ENCODE measurements around the gene FAM209A. TPM values are rescaled to one million over a fixed set of nuclear protein-coding genes. Genes with fewer than 3 reads are reported as not detected.

FAM209A gene
- total RNA-seq, 1 experiment from 2014 or later: 0.28 TPM

DNA sequence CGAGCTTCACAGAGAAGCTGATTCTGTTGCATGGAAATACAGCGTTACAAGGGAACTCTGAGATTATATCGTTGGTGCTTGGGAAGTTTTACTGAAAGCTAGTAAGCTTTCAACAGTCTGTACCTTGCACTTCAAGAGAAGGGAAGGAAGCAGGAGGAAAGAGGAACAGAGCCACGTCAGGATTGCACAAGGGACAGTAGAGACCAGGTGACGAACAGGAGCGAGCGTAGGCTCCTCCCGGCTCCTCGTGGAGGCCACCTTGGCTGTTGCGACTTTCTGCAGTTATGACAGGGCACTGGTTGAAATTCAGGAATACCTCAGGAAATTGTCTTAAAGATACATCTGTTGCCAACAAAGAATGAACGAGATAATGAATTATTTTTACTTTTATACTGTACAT is 37.3 kb upstream of the FAM209A start (continued):
- TF ChIP-seq, protein P1, sequence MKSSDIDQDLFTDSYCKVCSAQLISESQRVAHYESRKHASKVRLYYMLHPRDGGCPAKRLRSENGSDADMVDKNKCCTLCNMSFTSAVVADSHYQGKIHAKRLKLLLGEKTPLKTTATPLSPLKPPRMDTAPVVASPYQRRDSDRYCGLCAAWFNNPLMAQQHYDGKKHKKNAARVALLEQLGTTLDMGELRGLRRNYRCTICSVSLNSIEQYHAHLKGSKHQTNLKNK (CRISPR knock-in tag; IDR thresholded peaks at IDR 0.05): no peak
- TF ChIP-seq, protein P2, sequence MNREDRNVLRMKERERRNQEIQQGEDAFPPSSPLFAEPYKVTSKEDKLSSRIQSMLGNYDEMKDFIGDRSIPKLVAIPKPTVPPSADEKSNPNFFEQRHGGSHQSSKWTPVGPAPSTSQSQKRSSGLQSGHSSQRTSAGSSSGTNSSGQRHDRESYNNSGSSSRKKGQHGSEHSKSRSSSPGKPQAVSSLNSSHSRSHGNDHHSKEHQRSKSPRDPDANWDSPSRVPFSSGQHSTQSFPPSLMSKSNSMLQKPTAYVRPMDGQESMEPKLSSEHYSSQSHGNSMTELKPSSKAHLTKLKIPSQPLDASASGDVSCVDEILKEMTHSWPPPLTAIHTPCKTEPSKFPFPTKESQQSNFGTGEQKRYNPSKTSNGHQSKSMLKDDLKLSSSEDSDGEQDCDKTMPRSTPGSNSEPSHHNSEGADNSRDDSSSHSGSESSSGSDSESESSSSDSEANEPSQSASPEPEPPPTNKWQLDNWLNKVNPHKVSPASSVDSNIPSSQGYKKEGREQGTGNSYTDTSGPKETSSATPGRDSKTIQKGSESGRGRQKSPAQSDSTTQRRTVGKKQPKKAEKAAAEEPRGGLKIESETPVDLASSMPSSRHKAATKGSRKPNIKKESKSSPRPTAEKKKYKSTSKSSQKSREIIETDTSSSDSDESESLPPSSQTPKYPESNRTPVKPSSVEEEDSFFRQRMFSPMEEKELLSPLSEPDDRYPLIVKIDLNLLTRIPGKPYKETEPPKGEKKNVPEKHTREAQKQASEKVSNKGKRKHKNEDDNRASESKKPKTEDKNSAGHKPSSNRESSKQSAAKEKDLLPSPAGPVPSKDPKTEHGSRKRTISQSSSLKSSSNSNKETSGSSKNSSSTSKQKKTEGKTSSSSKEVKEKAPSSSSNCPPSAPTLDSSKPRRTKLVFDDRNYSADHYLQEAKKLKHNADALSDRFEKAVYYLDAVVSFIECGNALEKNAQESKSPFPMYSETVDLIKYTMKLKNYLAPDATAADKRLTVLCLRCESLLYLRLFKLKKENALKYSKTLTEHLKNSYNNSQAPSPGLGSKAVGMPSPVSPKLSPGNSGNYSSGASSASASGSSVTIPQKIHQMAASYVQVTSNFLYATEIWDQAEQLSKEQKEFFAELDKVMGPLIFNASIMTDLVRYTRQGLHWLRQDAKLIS (CRISPR knock-in tag; IDR thresholded peaks at IDR 0.05; ENCODE audit: borderline replicate concordance): no peak
- TF ChIP-seq, protein P3, sequence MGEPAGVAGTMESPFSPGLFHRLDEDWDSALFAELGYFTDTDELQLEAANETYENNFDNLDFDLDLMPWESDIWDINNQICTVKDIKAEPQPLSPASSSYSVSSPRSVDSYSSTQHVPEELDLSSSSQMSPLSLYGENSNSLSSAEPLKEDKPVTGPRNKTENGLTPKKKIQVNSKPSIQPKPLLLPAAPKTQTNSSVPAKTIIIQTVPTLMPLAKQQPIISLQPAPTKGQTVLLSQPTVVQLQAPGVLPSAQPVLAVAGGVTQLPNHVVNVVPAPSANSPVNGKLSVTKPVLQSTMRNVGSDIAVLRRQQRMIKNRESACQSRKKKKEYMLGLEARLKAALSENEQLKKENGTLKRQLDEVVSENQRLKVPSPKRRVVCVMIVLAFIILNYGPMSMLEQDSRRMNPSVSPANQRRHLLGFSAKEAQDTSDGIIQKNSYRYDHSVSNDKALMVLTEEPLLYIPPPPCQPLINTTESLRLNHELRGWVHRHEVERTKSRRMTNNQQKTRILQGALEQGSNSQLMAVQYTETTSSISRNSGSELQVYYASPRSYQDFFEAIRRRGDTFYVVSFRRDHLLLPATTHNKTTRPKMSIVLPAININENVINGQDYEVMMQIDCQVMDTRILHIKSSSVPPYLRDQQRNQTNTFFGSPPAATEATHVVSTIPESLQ (CRISPR knock-in tag; IDR thresholded peaks at IDR 0.05): no peak
- TF ChIP-seq, protein P4, sequence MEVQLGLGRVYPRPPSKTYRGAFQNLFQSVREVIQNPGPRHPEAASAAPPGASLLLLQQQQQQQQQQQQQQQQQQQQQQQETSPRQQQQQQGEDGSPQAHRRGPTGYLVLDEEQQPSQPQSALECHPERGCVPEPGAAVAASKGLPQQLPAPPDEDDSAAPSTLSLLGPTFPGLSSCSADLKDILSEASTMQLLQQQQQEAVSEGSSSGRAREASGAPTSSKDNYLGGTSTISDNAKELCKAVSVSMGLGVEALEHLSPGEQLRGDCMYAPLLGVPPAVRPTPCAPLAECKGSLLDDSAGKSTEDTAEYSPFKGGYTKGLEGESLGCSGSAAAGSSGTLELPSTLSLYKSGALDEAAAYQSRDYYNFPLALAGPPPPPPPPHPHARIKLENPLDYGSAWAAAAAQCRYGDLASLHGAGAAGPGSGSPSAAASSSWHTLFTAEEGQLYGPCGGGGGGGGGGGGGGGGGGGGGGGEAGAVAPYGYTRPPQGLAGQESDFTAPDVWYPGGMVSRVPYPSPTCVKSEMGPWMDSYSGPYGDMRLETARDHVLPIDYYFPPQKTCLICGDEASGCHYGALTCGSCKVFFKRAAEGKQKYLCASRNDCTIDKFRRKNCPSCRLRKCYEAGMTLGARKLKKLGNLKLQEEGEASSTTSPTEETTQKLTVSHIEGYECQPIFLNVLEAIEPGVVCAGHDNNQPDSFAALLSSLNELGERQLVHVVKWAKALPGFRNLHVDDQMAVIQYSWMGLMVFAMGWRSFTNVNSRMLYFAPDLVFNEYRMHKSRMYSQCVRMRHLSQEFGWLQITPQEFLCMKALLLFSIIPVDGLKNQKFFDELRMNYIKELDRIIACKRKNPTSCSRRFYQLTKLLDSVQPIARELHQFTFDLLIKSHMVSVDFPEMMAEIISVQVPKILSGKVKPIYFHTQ (CRISPR knock-in tag; IDR thresholded peaks at IDR 0.05): no peak
- TF ChIP-seq, protein P5, sequence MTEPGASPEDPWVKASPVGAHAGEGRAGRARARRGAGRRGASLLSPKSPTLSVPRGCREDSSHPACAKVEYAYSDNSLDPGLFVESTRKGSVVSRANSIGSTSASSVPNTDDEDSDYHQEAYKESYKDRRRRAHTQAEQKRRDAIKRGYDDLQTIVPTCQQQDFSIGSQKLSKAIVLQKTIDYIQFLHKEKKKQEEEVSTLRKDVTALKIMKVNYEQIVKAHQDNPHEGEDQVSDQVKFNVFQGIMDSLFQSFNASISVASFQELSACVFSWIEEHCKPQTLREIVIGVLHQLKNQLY (CRISPR knock-in tag; IDR thresholded peaks at IDR 0.05): no peak
- TF ChIP-seq SMAD3 (CRISPR knock-in tag; IDR thresholded peaks at IDR 0.05; ENCODE audit: borderline replicate concordance): no peak

DNA sequence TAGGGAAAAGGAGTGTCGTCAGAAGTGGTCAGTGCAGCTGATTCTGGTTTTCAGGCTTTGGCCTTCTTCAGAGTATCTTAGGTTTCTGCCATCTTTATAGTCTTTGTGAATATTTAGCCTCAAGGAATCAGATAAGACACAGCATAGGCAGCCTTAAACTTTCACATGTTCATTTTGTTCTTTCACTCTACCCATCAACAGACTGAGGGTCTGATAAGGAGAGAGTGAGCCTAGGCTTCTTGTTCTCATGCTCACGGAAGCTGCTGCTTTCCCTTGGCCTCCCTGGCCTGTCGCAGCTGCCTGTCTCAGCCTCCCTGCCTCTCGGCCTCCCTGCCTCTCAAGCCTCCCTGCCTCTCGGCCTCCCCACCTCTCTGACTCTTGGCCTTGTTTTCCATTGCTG is 36.0 kb upstream of the FAM209A start:
- Mint-ChIP-seq H3K4me3 (no peak overlapping the region), H3K27ac (no peak overlapping the region), H3K36me3 (peaks cover 22% of the 10 kb centered on the region), H3K27me3 (ENCODE audit: low read depth) (no peaks in the 10 kb centered on the region), H3K4me1 (no peaks in the 10 kb centered on the region), H3K9me3 (no peaks in the 10 kb centered on the region)
- CTCF ChIA-PET: no interaction called here
- DNase-seq (ENCODE audit: low spot score): no peak
- POLR2A ChIA-PET: no interaction called here
- ATAC-seq: no peak
- no peak for TF ChIP-seq PRRX2 (CRISPR knock-in tag; IDR thresholded peaks at IDR 0.05)
- TF ChIP-seq, protein P6, sequence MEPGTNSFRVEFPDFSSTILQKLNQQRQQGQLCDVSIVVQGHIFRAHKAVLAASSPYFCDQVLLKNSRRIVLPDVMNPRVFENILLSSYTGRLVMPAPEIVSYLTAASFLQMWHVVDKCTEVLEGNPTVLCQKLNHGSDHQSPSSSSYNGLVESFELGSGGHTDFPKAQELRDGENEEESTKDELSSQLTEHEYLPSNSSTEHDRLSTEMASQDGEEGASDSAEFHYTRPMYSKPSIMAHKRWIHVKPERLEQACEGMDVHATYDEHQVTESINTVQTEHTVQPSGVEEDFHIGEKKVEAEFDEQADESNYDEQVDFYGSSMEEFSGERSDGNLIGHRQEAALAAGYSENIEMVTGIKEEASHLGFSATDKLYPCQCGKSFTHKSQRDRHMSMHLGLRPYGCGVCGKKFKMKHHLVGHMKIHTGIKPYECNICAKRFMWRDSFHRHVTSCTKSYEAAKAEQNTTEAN (CRISPR knock-in tag; IDR thresholded peaks at IDR 0.05): no peak
- TF ChIP-seq NR2C2 (CRISPR knock-in tag; IDR thresholded peaks at IDR 0.05): no peak
- no peak for TF ChIP-seq ETV6 (CRISPR knock-in tag; IDR thresholded peaks at IDR 0.05)

DNA sequence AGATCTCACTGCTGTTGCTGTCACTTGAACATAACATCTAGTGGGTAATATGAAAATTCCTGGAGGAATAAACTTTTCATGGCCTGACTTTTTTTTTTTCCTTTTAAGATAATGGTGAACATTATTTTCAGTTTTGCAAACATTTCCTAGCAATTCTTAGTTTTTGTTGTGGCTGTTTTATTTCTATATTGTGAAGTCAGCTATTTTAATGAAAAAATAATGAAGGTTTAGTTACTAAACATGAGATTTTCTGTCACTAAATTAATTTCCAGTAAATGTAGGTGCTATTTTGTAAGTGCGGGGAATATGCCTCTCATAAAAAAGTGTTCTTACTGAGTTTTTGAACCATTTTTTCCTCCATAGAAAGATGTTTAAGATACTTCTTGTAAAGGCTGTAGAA is 23.4 kb upstream of the FAM209A start:
- Mint-ChIP-seq H3K36me3 (peaks cover 13% of the 10 kb centered on the region), H3K4me1 (peaks cover 4% of the 10 kb centered on the region), H3K27ac (no peak overlapping the region), H3K9me3 (peaks cover 4% of the 10 kb centered on the region; the same call in 1 of the 2 replicates), H3K27me3 (ENCODE audit: low read depth) (no peaks in the 10 kb centered on the region), H3K4me3 (no peak overlapping the region)
- CTCF ChIA-PET: no interaction called here
- DNase-seq (ENCODE audit: low spot score) (no peak), ATAC-seq (no peak)
- POLR2A ChIA-PET: no interaction called here
- TF ChIP-seq, protein P7, sequence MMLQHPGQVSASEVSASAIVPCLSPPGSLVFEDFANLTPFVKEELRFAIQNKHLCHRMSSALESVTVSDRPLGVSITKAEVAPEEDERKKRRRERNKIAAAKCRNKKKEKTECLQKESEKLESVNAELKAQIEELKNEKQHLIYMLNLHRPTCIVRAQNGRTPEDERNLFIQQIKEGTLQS (CRISPR knock-in tag; conservative IDR thresholded peaks at IDR 0.05): no peak
- TF ChIP-seq, protein P8, sequence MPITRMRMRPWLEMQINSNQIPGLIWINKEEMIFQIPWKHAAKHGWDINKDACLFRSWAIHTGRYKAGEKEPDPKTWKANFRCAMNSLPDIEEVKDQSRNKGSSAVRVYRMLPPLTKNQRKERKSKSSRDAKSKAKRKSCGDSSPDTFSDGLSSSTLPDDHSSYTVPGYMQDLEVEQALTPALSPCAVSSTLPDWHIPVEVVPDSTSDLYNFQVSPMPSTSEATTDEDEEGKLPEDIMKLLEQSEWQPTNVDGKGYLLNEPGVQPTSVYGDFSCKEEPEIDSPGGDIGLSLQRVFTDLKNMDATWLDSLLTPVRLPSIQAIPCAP (CRISPR knock-in tag; IDR thresholded peaks at IDR 0.05): no peak
- TF ChIP-seq, protein P5 (CRISPR knock-in tag; IDR thresholded peaks at IDR 0.05): no peak
- TF ChIP-seq NR3C1 (CRISPR knock-in tag; conservative IDR thresholded peaks at IDR 0.05; ENCODE audit: low read depth): no peak
- no peak for TF ChIP-seq ZNF232 (CRISPR knock-in tag; IDR thresholded peaks at IDR 0.05)
- no peak for TF ChIP-seq IRF2 (CRISPR knock-in tag; IDR thresholded peaks at IDR 0.05; ENCODE audit: borderline replicate concordance, low read depth)
- TF ChIP-seq NR1H2 (CRISPR knock-in tag; IDR thresholded peaks at IDR 0.05): no peak
- TF ChIP-seq OVOL2 (CRISPR knock-in tag; IDR thresholded peaks at IDR 0.05; ENCODE audit: borderline replicate concordance): no peak
- TF ChIP-seq JUN (CRISPR knock-in tag; IDR thresholded peaks at IDR 0.05): no peak
